GM06990 (cell line): Measurements from ENCODE around the gene CD109.

Experiments used
- DNase-seq: peaks from one replicate; pipeline ENCODE4 v3.0.0-alpha.2; 2011; ENCODE audit not compliant: insufficient read length; ENCODE audit errors: extremely low read depth
- H3K27me3 ChIP-seq: replicated peaks from 2 replicates; pipeline ENCODE4 v1.6.0; 2011; ENCODE audit warnings: low read length; ENCODE audit not compliant: control insufficient read depth, insufficient read depth
- H3K36me3 ChIP-seq: 2 replicates; pipeline ENCODE4 v1.5.1; 2011; ENCODE audit warnings: low read length; ENCODE audit not compliant: control insufficient read depth, insufficient read depth
- H3K4me3 ChIP-seq: replicated peaks from 2 replicates; pipeline ENCODE4 v1.5.1; 2011; ENCODE audit warnings: low read depth, mild to moderate bottlenecking, control low read depth, low read length
- CTCF ChIP-seq: IDR thresholded peaks from 2 replicates; pipeline ENCODE4 v1.5.1; 2011; ENCODE audit warnings: low read length, control low read depth, mild to moderate bottlenecking, inconsistent platforms; ENCODE audit not compliant: insufficient read depth, poor library complexity, severe bottlenecking

CD109 gene

GRCh38 chr6:73743556-73743955 lies 47.6 kb downstream of the CD109 start:
- DNase-seq, result no peak
- H3K27me3 ChIP-seq, result no peaks in the 10 kb centered on the region
- no peak for TF ChIP-seq CTCF
- H3K36me3 ChIP-seq, result no peaks in the 10 kb centered on the region
- H3K4me3 ChIP-seq, result no peak overlapping the region

GRCh38 chr6:73746787-73747186 lies 50.8 kb downstream of the CD109 start:
- no peak for DNase-seq
- no peaks in the 10 kb centered on the region for H3K36me3 ChIP-seq
- TF ChIP-seq CTCF, result no peak
- H3K27me3 ChIP-seq, result no peaks in the 10 kb centered on the region
- no peak overlapping the region for H3K4me3 ChIP-seq

DNA sequence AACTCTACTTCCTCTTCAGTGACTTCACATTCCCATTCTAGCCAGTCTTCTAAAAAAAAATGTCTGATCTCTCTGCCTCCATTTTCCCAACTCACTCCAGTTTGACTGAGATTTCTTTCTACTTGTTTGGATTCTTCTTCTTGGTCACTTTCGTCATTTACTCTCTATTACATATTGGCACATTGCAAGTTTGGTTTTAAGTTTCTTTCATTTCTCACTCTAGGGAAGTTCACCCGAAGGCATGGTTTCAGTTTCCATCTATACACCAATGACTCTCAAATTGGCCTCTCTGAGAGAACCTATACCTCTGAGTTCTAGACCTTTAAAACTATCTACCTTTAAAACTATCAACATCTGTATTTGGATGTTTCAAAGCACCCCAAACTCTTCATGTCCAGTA lies 51.3 kb downstream of the CD109 start:
- no peak overlapping the region for H3K4me3 ChIP-seq
- H3K27me3 ChIP-seq, result no peaks in the 10 kb centered on the region
- DNase-seq, result no peak
- no peak for TF ChIP-seq CTCF
- H3K36me3 ChIP-seq, result no peaks in the 10 kb centered on the region

DNA sequence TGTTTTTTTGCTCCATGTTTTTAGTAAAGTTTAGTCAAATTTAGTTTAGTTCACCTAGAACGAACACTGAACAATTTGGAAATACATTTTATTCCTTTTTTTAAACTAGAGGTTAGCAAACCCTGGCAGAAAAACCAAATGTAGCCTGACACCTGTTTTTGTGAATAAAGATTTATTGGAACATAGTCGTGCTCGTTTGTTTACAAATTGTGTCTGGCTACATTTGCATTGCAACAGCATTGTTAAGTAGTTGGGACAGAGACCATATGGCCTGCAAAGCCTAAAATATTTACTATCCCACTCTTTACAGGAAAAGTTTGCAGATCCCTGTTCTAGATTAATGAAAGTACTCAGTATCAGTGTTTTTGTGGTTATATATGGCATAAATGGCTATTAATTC lies 56.9 kb downstream of the CD109 start:
- no peaks in the 10 kb centered on the region for H3K27me3 ChIP-seq
- H3K36me3 ChIP-seq, result no peaks in the 10 kb centered on the region
- no peak overlapping the region for H3K4me3 ChIP-seq
- TF ChIP-seq CTCF, result no peak
- DNase-seq, result no peak

DNA sequence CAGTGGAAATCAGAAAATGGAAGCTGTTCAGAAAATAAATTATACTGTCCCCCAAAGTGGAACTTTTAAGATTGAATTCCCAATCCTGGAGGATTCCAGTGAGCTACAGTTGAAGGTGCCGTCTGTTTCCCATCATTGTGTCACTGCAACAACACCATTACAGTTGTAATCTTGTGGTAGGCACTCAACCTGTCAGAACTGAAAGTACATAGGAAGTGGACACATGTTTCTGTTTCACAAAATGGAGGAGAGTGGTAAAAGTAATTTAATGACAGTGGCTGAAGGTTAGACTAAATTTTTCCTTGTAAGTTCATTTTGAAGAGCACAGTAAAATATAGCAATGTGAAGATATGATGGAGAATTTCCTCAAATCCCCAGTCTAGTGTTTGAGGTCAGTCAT lies 70.0 kb downstream of the CD109 start:
- no peaks in the 10 kb centered on the region for H3K27me3 ChIP-seq
- DNase-seq, result no peak
- no peaks in the 10 kb centered on the region for H3K36me3 ChIP-seq
- H3K4me3 ChIP-seq, result no peak overlapping the region
- no peak for TF ChIP-seq CTCF

DNA sequence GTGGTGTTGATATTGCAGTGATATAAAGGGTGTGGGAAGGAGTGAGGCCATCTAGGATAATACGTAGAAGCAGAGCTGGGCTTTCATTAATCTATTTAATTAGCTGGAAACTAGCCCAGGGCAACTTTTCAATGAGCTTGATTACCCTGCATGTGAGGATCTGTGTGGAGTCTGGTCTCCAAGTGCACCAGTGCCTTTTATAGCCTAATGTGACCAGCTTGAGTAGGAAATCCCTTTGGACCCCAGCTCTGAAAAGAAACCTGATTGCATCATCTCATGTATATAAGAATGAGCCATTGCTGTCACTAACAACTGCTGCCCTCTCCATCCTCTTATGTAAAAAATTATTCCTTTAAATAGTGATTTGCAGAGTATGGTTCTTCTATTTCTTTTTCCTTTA lies 72.6 kb downstream of the CD109 start:
- no peak for TF ChIP-seq CTCF
- DNase-seq, result no peak
- Histone ChIP-seq H3K4me3 (no peak overlapping the region), H3K36me3 (no peaks in the 10 kb centered on the region), H3K27me3 (no peaks in the 10 kb centered on the region)
